Brain pericyte (primary cell): ENCODE measurements around the gene GALNT7.
"Not testable (repeated sequence)": the region's sequence is repeated elsewhere in the genome, so short reads cannot be mapped to it uniquely, and the experiment has no call there.

Experiments
- DNase-seq: peaks from one replicate; pipeline ENCODE4 v3.0.0-alpha.2; 2012; ENCODE audit warnings: low read depth, low spot score

The GALNT7 gene, protein sequence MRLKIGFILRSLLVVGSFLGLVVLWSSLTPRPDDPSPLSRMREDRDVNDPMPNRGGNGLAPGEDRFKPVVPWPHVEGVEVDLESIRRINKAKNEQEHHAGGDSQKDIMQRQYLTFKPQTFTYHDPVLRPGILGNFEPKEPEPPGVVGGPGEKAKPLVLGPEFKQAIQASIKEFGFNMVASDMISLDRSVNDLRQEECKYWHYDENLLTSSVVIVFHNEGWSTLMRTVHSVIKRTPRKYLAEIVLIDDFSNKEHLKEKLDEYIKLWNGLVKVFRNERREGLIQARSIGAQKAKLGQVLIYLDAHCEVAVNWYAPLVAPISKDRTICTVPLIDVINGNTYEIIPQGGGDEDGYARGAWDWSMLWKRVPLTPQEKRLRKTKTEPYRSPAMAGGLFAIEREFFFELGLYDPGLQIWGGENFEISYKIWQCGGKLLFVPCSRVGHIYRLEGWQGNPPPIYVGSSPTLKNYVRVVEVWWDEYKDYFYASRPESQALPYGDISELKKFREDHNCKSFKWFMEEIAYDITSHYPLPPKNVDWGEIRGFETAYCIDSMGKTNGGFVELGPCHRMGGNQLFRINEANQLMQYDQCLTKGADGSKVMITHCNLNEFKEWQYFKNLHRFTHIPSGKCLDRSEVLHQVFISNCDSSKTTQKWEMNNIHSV

DNA sequence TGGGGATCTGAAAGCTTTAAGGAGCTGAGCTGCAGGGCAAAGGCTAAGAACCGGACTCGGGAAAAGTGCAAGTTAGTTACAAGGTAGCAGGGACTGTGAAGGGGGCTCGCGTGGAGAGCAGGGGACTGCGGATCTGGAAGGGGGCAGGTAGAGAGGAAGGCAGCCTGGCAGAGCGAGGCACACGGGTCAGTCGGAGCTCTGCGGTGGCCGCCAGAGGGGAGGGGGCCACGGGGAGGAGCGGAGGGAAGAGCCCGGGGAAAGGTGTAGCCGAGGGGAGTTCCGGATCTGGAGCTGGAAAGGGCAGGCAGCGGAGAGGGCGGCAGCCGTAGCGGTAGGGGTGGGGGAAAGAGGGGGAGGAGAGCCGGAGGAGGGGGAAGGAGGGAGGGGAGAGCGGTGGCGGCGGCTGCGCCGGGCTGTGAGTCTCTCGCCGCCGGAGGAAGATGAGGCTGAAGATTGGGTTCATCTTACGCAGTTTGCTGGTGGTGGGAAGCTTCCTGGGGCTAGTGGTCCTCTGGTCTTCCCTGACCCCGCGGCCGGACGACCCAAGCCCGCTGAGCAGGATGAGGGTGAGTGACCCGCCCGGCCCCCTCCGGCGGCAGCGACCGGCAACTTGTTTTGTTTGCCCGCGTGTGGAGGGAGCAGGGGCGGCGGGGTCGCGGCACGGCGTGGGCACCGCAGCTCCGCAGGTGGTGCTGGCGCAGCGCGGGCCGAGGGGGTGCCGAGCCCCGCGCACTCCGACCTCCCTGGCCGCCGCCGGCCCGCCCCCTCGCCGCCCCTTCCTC lies at the start of gene GALNT7:
GALNT7 (plus strand) TSS at position 416 of the 782 bp plus-strand sequence; CDS start at position 441, 25 bp downstream.
- DNase-seq: no peak

GRCh38 chr4:173118819-173119218 lies 49.8 kb upstream of the GALNT7 start:
- not testable (repeated sequence) for DNase-seq

- DNase-seq: no peak
These were observed 48.8 kb upstream of the GALNT7 start for GRCh38 chr4:173119818-173120217.

DNA sequence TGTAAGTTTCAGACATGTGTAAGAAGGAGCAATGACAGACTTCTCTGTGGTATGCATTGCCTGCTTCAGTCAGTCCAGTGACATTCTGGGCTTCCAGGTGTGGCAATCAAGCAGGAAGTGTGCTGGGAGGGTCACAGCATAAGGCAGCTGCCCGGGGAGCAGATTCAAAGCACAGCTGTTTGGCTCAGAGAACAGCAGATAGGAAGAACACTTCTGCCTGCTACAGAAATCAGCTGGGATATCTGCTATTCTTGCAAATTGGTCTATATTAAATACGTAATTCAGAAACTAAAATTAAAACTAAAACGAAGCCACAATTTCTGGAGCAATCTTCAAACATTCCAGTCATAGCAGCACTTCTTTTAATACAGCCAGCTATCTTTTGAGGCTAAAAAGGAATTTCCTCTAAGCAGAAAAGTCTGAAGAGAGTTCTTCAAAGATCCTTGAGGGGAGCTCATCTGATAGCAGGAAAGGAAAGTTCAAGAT lies 47.5 kb upstream of the GALNT7 start:
- no peak for DNase-seq

DNA sequence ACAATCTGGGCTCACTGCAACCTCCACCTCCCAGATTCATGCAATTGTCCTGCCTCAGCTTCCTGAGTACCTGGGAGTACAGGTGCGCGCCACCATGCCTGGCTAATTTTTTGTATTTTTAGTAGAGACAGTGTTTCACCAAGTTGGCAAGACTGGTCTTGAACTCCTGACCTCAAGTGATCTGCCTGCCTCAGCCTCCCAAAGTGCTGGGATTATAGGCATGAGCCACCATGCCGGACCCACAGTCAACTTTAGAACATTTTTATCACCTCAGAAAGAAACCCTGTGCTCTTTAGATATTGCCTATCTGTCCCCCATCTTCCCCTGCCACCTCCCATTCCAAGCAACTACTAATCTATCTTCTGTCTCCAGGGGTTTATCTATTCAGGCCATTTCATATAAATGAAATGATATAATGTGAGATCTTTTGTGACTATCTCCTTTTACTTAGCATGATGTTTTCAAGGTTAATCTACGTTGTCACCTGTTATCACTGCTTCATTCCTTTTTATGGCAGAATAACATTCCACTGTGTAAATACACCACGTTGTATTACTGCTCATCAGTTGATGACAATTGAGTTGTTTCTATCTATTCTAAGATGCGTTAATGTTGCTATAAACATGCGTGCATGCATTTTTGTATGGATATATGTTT lies 44.3 kb upstream of the GALNT7 start:
- no peak for DNase-seq

DNA sequence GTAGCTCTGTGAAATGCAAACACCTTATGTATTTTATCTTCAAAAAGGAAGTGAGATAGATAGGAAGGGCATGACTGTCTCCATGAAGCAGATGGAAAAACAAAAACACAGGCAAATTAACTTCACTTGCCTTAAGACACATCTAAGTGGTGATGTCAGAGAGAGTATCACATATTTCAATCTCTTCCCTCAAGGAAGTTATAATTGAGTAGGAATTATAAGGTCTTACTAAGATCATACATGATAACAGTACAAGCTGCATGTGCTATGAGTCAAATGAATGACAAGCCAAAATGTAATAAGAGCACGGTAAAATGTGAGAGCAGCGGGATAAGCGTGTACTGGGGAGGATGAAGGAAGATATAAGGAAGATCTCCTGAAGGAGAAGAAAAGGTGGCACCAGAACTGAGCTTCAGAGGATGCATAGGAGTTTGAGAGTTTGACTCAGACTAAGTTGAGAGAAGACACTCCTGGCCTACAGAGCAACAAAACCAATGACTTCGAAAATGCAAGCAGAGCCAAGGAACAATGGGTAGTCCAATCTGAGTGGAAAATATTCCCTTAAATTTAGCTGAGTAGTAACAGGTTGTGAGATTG lies 43.3 kb upstream of the GALNT7 start:
- DNase-seq: no peak

- DNase-seq: no peak
These were observed 40.3 kb upstream of the GALNT7 start for GRCh38 chr4:173128199-173128890.

- no peak for DNase-seq
These were observed 37.9 kb upstream of the GALNT7 start for GRCh38 chr4:173130687-173131086.

- no peak for DNase-seq
These were observed 34.2 kb upstream of the GALNT7 start for GRCh38 chr4:173134426-173134825.

GRCh38 chr4:173135241-173135847 lies 33.3 kb upstream of the GALNT7 start:
- DNase-seq: no peak

DNA sequence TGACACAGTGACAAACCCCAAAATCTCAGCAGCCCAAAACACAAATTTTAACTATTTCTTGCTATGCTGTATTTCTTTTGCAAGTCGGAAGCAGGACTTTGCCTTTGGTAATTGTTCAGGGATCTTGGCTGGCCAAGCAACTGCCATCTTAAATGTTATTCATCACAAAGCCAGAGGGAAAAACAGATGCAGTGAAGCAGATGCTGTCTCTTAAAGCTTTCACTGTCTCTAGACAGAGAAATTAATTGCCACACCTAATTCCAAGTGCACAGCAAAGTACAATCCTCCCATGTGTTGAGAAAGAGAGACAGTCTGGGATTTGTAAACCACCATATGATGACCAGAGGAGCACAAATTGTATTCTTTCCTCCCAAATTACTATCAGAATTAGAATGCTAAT lies 30.0 kb upstream of the GALNT7 start:
- DNase-seq: no peak

GRCh38 chr4:173139561-173139960 lies 29.1 kb upstream of the GALNT7 start:
- DNase-seq: no peak

- no peak for DNase-seq
These were observed 23.5 kb upstream of the GALNT7 start for GRCh38 chr4:173145131-173145530.

DNA sequence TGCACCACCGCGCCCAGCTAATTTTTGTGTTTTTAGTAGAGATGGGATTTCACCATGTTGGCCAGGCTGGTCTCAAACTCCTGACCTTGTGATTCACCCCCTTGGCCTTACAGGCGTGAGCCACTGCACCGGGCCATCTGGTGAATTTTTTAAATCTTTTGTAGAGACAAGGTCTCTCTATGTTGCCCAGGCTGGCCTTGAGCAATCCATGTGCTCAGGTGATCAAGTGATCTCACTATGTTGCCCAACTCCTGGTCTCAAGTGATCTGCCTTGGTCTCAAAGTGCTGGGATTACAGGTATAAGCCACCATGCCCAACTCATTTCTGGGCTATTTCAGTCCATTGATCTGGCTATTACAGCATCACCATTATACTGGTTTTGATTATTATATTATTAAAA lies 22.2 kb upstream of the GALNT7 start:
- no peak for DNase-seq

DNA sequence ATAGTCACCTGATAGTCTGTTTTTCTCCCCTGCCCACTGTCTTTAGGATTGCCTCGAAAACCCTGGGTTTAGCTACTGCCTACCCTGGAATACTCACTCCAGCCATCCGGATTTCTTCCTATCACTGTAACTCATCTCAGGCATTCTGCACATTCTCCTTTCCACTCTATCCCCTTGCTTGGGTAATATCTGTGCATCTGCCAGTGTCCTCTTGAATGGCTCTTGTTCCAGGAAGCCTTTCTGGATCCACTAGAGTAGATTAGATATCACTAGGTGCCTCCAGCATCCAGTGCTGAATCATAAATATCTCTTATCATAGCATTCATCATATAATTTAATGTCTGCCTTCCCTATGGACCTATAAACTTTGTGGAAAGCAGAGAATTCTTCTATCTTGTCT lies 17.1 kb upstream of the GALNT7 start:
- no peak for DNase-seq

GRCh38 chr4:173152104-173152503 lies 16.5 kb upstream of the GALNT7 start:
- DNase-seq: no peak

DNA sequence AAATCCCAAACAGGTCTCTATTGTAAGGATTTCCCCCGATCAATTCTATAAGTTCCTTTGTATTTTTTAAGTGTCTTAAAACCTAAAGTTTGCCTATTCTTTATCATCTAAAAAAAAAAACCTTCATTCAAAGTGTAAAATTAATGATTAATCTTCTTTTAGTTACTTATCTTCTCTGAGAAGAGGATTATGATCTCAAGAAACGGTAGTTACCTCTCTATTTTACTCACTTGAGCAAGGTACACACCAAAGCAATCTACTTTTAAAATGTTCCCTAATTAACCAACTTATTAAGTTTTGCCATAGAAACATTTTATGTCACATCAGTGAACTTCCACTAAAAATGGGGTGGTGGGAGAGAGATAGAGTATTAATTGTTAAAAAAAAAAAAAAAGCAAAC lies 15.2 kb upstream of the GALNT7 start:
- no peak for DNase-seq

GRCh38 chr4:173159791-173160190 lies 8.8 kb upstream of the GALNT7 start:
- DNase-seq: no peak

DNA sequence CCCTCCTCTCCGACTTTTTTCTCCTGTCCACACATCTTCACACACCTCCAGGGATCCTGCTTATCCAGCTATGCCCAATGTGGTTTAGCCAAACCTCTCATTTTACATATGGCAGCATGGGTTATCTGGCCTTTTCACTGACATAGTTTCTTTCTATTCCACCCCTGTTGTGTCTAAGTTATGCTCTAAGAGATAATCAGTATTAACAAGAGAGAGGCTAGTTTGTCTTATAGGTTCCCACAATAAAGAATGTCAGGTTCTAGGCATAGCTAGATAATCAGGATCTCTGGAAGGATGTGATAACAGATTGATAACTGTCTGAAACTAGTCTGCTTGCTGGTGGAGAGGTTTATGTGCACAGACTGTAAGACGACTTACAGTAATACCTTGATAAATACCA lies 7.7 kb upstream of the GALNT7 start:
- no peak for DNase-seq

DNA sequence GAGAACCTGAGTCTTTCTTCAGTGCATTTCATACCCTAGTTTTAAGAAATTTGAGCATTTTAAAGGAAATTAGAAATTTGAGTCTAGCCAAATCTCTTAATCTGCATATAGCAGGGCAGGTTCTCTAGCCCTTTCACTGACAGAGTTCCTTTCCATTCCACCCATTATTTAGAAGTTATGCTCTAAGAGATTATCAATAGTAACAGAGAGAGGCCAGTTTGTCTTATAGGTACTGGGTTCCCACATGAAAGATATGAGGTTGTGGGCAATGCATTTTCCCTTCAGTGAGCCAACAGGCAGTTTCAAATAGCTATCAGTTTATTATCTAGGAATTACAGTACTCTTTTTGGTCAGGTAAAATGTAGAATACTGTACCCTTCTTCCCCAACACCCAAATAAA lies 7.3 kb upstream of the GALNT7 start:
- no peak for DNase-seq
